Right lobe of liver (tissue), 4 donors: ENCODE data around the gene VWA5B1.

Source experiments
- POLR2A ChIP-seq: fragments of 450-650 bp; IDR thresholded peaks from one replicate; pipeline ENCODE4 v1.6.1; 2017; ENCODE audit warnings: antibody characterized with exemption, mild to moderate bottlenecking
- TF ChIP-seq, protein P1 (sequence below), 4 donors: fragments of 200-600 bp in 3 of 4; fragments of 450-650 bp in 1 of 4; IDR thresholded peaks; one replicate each; pipeline versions ENCODE4 v1.5.1 to v1.8.0; 2016 to 2022; ENCODE audit warnings: antibody characterized with exemption in 4 of 4, mild to moderate bottlenecking in 2 of 4
- donor health status: DM: no; HTN: no; CAD: no.
- donor health status: DM: no; HTN: no; CAD: no.
- donor health status: DM: no; HTN: yes; CAD: no.

DNA sequence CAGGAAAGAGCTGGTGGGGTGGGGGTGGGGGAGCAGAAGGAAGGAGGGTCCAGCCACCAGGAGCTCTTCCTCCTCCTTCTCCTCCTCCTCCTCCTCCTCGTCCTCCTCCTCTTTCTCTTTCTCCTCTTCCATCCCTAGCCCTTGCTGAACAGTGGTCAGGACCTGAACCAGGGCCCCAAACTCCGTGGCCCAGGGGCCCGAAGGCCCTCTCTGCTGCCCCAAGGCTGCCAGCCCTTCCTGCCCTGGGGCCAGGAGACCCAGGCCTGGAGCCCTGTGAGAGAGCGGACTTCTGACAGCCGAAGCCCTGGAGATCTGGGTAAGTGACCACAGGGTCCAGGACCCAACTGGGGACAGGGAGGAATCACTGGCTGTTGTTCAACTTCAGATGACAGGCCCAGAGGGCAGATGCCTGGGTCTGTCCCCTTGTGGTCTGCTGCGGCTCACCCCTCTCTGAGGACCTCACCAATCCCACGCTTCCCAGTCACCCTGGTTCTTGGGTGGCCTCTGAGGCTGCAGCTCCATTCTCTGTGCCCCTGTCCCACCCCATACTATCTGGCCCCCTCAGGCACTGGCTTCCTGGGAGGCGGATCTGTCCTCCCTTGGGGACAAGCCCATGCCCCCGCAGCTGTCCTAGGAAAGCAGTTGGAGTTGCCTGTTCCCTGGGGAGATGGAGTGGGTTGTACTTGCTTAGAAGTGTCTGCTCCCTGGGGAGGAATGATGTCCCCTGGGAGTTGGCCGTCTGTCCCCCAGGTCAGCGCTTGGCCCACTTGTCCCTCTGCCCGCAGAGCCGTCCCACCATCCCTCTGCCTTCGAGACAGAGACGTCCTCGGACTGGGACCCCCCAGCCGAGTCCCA lies 51.8 kb downstream of the VWA5B1 start:
- TF ChIP-seq, protein P1, sequence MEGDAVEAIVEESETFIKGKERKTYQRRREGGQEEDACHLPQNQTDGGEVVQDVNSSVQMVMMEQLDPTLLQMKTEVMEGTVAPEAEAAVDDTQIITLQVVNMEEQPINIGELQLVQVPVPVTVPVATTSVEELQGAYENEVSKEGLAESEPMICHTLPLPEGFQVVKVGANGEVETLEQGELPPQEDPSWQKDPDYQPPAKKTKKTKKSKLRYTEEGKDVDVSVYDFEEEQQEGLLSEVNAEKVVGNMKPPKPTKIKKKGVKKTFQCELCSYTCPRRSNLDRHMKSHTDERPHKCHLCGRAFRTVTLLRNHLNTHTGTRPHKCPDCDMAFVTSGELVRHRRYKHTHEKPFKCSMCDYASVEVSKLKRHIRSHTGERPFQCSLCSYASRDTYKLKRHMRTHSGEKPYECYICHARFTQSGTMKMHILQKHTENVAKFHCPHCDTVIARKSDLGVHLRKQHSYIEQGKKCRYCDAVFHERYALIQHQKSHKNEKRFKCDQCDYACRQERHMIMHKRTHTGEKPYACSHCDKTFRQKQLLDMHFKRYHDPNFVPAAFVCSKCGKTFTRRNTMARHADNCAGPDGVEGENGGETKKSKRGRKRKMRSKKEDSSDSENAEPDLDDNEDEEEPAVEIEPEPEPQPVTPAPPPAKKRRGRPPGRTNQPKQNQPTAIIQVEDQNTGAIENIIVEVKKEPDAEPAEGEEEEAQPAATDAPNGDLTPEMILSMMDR (IDR thresholded peaks at IDR 0.05) = no peak
- TF ChIP-seq POLR2A = no peak
